DMS53 treated with DMSO at 0.1 percent for 48 hours (cell line): ENCODE results near the gene UBE2E2.

Experiments used
- DNase-seq: peaks from one replicate; lab custom pipeline; 2025; ENCODE audit not compliant: unreplicated experiment; lab: John Stamatoyannopoulos, UW

The UBE2E2 gene

DNA sequence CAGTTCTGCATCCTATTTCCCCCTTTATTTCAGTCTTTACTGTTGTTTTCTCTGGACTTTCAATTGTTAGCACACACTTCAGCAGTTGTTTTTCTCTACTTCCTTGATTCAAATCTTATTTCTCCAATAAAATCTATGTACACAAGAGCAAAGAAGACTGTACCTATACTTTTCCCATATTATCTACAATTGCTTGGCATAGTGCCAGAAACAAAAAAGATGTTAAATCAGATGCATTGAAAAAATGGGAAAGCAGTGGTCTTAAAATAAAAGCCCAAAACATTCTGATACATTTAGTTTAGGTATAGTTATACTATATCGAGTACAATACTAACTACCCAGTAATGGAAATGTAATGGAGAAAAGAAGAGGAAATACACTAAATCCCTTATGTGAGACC lies 265.1 kb downstream of the UBE2E2 start:
- DNase-seq: no peak

DNA sequence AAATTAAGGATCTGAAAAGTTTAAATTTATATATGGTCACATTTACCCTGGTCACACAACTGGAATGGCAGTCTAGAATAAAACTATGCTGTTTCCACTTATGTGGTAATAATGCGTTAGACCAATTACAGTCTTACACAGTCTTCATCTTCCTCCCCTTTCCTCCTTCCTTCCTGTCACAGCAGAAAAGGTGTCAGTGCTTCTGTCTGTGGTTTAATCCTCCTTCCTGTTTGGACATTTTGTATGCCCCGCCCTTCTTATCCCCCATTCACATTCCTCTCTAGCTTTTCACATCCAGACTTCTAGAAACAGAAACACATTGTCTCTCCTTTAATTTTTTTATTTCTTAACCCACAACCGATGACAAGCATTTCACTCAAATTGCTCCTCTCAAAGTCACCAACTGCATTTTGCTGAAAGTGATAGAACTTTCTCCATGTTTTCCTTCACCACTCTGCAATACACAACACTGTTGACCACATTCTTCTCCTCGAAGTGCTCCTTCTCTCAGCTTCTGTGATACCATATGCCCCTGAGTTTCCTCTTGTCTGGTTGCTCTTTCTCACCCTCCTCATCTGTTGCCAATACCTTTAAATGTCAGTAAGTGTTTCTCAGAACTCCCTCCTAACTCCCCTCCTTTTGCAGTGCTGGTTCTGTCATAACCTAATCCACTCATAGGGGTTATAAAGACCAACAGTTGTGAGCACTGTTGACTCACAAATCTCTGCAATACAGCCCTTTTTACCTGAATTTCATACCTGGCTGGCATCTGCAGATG lies 271.6 kb downstream of the UBE2E2 start:
- DNase-seq: no peak

DNA sequence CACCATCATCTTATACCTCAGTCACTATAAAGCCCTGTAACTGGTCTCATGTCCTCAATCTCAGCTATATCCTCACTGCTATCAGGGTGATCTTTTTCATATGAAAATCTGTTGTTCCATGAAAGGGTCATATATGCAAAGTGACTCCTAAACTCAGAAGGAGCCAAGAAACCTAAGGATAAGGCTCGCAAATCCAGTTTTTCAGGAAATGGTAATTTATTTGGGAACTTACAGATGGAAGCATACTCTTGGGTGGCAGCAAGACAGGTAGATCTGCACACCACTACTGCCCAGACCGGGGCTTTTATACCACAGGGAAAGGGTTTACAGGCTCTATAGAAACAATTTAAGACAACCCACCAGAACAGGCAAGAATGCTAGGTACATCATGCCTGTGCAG lies 272.3 kb downstream of the UBE2E2 start:
- DNase-seq: no peak

DNA sequence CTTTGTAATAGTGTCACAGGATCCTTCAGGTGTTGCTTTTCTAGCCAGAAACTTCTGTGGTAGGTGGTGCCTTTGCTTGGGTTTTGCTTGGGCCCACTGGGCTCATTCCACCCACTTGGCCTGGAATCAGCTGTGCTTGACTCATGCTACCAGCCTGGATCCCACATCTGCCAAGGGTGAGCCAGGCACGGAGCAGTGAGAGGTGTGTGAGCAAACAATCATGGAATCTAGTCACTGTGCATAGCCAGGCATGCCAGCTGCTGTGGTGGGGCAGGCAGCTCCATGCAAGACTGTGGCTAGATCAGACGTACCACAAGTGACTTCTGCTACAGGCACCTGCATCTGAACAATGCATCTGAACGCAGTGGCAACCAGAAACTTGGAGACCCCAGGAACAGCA lies 275.9 kb downstream of the UBE2E2 start:
- no peak for DNase-seq

DNA sequence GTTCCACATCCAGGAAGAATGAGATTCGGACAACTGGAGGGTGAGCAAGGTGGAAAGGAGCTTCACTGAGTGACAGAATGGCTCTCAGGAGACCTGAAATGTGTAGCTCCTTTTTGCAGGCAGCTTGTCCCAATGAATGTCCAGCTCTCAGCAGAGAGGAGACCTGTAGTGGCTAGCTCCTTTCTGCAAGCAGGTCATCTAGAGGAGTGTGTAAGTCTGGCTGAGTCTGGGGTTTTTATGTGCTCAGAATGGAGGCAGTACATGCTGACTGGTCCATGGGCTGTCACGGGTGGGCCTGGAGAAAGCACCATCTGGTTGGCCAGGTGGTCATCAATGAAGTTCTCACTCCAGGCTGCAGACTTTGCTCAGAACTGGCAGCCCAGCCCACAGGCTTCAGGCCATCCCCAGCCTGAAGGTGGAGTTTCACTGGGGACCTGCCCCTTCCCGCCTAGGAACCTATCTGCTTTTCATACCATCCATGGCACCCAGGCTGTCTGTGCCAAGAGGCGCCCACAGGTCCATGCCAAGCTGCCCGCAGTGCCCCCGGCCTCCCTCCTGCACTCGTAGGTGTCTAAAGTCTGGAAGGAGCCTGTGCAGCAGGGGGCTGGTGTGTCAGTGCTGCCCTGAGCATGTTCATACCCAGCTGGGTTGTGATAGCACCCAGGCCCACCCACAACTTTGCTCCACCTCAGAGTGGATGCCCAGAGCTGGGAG lies 276.6 kb downstream of the UBE2E2 start:
- no peak for DNase-seq

DNA sequence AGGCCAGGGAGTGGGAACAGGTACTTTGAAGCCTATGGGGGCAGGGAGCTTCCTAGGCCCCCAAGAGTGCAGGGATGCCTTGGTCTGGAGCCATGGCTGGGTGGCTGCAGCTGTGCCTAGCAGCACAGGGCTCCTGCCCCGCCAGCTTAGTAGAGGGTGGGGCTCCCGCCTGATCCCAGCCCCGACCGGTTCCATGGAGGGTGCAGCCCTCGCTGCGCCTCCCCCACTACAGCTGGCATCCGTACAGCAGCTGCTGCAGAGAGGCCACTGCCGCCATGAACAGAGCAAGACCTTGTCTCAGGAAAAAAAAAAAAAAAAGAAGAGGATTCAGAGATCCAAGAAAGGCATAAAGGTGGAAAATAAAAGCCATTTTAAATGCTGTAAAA lies 277.2 kb downstream of the UBE2E2 start:
- DNase-seq: no peak

DNA sequence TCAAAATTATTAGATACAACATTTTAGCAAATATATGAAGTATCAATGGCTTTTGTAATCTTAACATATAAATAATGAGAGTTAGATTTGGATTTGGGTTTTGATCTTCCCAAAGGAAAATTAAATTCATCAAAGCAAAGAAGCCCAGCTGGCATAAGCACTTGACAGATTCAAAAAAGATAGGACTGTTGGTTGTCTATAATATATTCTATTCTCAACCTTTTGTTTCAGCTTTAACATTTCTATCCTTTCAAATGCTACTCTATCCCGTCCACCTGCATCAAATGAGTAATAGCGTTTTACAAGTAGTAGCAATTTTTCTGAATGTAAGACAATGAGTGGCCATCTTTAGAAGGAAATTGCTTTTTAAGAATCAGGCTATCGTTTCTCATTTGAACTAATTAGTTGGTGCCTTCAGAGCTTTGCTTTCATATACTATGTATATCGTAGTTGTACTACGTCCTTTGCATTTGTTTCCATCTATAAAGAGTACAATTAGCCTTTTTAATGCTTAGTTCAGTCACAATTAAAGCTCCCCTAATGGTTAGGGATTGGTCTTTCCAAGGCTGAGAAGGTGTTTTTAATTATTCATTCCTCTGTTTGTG lies 278.0 kb downstream of the UBE2E2 start:
- DNase-seq: no peak

DNA sequence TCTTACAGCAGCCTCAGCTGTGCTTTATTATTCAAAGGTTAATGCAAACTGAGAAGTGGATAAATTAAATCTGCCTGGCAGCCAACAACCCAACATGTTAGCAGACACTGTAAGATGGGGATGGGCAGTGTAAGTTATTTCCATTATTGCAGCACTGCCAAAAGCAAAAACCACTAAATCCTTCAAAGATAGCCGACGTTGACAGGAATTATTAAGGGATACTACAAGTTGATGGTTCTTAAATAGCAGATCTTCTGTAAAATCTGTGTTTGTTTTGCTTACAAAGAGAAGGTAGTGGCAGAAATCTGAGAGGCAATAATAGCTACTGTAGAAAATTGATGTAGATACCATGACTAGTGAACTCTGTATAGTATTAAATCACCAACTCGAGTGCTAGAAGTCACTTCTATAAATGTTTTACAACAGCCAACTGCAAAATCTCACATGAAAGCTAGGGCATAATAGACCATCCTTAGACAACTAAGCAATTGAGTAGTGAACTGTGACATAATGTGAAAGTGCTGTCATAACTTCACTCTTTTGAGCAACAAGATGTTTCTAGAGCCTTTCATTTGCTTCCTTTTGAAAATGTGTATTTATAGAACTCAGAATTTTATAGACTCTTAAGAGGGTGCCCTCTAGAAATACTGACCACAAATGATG lies 278.6 kb downstream of the UBE2E2 start:
- no peak for DNase-seq

DNA sequence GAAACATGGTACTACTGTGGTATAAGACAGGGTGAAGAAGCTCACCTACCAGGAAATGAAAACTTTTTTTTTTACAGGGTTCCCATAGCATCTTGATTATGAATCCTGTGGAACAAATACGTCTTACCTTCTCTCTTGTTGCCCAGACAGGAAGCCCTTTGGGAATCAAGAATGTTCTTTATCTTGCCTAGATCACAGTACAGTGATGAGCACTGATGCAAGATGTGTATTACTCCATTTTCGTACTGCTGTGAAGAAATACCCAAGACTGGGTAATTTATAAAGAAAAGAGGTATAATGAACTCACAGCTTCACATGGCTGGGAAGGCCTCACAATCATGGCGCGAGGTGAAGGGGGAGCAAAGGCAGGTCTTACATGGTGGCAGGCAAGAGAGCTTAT lies 281.3 kb downstream of the UBE2E2 start:
- no peak for DNase-seq

DNA sequence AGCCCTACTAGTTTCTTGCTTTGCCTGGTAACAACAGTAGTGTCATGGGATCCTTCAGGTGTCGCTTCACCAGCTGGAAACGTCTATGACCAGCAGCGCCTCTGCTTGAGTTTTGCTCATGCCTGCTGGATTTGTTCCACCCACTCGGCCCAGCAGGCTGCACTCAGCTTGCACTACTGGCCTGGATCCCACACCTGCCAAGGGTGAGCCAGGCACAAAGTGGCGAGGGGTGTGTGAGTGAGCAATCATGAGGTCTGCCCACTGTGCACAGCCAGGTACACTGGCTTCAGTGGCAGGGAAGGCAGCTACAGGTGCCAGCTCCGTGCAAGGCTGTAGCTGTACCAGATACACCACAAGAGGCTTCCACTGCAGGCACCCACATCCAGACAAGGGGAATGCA lies 282.8 kb downstream of the UBE2E2 start:
- DNase-seq: no peak

DNA sequence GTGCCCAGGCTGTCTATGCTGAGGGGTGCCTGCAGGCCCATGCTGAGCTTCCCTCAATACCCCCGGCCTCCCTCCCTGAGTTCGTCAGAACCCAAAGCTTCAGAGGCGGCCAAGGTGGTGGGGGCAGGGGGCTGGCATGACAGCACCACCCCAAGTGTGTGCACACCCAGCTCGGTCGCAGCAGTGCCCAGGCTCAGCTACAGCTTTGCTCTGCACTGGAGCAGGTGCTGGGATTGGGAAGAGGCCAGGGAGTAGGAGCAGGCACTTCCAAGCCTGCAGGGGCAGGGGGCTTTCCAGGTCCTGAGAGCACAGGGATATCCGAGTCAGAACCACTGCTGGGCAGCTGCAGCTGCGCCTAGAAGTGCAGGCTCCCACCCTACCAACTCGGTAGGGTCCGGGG lies 283.9 kb downstream of the UBE2E2 start:
- DNase-seq: no peak

DNA sequence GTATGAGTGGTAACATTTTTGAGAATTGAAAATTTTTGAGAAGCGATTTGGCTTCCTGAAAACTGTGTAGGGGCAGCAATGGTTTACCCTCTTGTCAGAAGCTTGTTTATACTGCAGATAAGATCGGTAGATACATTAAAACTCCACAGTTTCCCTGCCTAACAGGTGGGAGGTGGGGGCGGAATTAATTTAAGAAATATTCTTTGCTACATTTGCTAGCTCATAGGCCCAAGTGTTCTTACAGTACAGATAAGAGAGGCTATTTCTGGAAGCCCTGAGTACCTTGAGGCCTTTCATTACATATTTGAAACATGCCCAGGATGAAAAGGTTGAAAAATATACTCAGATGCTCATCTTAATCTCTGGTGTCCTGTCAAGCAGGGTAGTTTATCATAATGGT lies 285.5 kb downstream of the UBE2E2 start:
- DNase-seq: no peak

DNA sequence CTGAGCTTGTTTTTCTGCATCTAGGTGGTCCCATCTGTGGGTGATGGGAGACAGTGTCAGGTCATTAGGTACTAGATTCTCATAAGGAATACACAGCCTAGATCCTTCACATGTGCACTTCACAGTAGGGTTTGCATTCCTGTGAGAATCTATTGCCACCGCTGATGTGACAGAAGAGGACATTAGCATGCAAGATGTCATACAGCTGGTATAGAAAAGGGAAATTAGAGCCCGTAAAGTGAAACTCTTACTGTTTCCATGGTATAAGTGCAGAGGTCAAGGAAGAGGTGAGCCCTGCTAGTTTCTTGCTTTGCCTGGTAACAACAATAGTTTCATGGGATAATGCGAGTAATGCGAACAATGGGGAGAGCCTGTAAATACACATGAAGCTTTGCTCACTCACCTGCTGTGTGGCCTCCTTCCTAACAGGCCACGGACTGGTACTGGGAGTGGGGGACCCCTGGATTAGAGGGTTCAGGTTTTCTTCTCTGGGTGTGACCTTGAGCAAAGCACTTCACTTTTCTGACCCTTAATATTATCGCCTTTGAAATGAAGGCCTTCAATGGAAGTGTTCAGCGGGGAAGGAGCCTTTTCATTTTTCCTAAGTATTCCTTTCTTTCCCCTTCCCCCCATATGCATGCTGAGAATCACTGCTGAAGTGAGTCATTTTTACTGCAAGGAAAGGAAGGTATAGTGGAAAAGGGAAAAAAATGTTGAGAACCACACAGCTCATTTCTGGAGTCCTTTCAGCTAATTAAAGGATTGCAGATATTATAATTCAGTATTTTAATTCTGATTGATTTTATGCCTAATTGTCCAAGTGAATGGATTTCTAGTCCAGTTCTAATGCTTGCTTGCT lies 286.4 kb downstream of the UBE2E2 start:
- no peak for DNase-seq

DNA sequence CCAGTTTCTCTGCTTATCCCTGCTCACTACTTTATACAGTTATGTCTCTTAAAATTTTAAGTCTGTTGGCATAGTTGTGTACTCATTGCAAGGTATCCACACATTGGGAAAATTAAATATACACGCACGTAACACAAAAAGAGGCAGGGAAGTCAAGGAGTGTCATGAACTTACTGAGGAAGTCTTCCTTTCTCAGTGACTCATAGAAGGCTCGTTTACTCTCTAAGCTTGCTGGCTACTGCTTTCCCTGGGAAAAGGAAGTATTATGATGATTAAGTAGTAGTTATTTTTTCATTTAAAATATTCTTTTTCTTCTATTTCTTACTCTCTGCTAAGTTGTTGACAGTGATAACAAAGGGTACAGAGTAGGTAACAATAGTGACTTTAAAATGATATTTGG lies 287.3 kb downstream of the UBE2E2 start:
- no peak for DNase-seq

DNA sequence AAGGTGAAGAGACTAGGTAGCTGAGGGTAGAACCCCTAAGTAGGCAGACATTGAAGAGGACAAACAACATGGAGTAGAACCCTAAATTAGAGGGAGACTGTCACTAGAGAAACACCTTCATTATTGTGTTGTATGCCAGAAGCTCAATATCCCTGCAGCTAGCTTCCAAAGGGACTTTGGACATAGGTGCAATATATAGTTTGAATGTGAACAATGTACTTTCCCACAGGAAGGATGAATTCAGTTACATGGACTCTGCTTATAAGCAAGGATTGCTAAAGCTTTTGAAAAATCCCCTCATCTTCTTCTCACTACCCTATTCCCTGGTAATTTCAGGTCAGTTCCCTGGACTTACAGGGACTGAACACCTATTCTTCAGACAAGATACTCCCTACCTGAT lies 288.9 kb downstream of the UBE2E2 start:
- DNase-seq: no peak

DNA sequence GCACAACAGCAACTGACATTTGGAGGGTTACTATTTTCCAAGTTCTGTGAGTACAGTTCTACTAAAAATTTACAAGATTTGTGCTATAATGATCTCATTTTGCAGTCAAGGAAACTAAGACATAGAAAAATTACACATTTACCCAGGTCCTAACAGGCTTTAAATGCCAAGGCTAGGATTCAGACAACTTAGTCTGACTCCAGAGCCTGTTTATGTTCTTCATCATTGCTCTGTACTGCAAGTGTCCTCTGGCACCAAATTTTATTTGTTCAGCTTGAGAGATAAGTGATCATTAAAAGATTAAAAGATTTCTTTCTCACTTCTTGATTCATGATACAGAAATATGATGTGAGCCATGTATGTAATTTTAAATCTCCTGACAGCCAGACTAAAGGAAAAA lies 290.8 kb downstream of the UBE2E2 start:
- no peak for DNase-seq

DNA sequence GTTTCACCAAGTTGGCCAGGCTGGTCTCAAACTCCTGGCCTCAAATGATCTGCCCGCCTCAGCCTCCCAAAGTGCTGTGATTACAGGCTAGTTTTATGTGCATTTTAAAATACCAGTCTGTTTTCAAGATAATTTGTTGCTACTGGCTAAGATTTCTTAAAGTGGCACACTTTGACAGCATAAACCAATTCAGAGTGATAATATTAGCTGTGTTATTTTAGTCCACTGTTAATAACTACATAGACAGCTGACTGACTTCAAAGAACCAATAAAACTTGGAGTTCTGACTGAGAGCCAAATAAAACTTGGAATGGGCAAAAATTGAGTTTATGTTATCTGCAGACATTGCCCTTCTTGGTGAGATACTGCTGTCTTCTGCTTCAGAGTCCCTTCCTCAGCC lies 291.8 kb downstream of the UBE2E2 start:
- no peak for DNase-seq

DNA sequence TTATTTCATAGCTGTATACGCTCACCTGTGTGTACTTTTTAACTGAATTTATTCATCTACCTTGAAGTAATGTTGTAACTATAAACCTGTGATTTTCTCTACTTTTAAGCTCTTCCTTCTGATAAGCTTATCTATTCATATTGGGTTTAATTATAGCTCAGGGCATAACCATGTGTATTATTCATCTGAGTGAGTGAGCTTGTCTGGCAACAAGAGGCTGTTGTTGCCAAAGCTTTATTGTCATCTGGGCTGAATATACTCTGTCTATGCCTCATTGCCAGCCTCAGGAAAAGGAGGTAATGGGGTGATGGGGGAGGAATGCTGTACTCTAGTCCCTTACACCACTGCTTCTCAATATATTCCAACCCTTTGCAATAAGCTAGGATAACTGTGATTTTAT lies 292.4 kb downstream of the UBE2E2 start:
- DNase-seq: no peak

DNA sequence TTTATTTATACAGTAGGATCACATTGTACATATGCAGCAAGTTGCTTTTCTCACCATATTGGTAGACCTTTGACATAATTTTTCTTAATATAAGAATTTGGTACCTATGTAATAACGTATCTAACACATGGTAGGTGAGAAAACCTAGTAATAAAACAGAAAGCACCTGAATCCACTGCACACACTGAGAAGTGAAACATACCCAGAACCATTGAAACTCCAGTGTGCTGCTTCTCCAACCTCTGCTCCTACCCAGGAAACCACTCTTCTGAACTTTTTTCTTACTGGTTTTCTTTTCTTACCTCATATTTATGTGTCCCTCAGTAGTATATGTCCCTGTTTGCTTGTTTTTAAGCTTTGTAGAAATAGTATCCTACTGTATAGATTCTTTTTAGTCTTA lies 293.0 kb downstream of the UBE2E2 start:
- no peak for DNase-seq

DNA sequence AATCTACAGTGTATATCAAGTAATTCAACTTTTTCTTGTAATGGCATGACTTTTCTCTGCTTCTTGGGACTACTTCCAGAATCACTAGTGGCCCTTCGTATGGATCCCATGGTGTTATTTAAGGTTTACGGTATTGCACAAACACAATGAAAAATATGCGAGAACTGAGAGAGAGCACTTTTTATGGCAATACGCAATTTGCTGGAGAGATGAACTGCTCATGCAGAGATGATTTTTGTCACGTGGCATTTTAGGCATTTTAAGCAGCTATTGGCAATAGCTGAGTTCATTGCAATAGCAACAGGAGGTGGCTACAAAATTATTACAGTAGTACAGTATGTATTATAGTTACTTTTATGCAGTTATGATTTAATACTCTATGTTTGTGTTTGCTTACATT lies 294.0 kb downstream of the UBE2E2 start:
- no peak for DNase-seq

DNA sequence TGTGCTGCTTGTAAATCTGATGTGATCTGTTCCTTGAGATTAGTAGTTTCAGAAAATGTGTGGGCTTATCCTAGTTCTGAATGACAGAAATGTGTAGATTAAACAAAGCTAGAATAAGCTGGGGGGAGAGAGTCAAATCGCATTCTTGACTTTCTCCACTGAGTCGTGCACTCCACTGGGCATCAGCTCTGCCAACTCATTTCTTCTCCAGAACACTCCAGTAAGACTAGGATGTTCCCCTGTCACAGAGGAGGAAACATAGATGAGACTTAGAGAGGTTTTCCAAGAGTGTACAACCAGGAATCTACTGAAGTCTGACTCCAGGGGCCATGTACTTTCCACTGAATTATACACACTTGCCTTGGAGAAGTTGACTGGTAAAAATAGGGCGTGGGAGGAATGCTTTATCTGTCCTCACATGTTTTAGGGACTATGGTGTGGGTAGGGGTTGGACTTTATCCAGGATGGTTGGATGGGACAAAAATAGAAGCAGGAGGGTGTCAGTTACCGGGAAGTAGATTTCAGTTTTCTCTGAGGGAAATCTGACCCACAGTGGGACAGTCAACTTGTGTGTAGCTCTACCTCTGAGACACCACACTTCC lies 298.2 kb downstream of the UBE2E2 start:
- no peak for DNase-seq
